Measurements from ENCODE around the gene F2R. TPM values are rescaled to one million over a fixed set of nuclear protein-coding genes. Genes with fewer than 3 reads are reported as not detected.
"Not testable (repeated sequence)": the region's sequence is repeated elsewhere in the genome, so short reads cannot be mapped to it uniquely, and the experiment has no call there.

F2R gene
- total RNA-seq, 1 donor from 2014 or later = 59.2 TPM

GRCh38 chr5:76761118-76761517 is 45.2 kb downstream of the F2R start:
- not testable (repeated sequence) for DNase-seq

DNA sequence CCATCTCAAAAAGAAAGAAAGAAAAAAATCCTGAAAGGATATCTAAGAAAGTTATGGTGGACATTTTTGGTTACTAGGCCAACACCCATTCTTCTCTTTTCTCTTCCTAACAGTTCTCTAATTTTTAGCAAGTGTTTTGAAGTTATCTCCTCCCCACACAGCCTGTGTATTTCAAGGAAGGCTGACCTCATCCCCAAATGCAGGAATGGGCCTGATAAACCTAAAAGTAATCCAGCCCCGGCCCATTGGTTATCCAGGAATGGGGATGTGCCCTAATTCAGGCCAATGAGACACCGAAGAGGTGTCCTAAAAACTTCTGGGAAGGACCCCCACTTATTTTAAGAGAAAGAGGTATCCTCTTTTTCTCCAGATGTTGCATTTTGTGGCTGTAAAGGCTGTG is 46.6 kb downstream of the F2R start:
- no peak for DNase-seq

- no peak for DNase-seq
These were observed 47.2 kb downstream of the F2R start for GRCh38 chr5:76763136-76763535.

DNA sequence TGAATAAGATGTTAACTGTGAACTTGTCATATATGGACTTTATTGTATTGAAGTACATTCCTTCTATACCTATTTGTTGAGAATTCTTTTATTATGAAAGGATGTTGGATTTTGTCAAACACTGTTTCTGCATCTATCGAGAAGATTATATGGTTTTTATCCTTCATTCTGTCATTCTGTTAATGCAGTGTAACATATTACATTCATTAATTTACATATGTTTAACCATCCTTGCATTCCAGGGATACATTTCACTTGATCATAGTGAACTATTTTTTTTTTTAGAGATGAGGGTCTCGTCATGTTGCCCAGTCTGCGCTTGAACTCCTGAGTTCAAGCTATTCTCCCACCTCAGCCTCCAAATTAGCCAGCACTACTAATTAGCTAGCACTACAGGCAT is 48.4 kb downstream of the F2R start:
- no peak for DNase-seq

- DNase-seq = no peak
These were observed 49.3 kb downstream of the F2R start for GRCh38 chr5:76765249-76765648.

DNA sequence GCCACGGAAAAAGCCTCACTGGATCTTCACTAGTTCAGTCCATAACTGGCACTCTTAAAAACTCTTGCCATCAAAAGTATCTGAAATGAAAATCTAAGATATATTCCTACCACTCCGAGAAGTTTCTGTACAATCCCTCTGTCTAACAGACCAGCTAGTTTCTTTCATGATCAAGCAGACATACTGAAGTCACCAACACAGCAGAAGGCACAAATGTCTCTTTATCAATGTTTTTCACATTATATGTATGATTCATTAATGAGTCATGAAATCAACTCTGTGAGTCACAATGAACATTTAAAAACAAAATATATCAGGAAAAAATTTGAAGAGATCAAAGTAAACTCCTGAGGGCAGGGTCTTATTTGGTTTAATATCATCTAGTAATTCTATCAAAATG is 50.8 kb downstream of the F2R start:
- DNase-seq = no peak

- not testable (repeated sequence) for DNase-seq
These were observed 55.1 kb downstream of the F2R start for GRCh38 chr5:76771041-76771440.

DNA sequence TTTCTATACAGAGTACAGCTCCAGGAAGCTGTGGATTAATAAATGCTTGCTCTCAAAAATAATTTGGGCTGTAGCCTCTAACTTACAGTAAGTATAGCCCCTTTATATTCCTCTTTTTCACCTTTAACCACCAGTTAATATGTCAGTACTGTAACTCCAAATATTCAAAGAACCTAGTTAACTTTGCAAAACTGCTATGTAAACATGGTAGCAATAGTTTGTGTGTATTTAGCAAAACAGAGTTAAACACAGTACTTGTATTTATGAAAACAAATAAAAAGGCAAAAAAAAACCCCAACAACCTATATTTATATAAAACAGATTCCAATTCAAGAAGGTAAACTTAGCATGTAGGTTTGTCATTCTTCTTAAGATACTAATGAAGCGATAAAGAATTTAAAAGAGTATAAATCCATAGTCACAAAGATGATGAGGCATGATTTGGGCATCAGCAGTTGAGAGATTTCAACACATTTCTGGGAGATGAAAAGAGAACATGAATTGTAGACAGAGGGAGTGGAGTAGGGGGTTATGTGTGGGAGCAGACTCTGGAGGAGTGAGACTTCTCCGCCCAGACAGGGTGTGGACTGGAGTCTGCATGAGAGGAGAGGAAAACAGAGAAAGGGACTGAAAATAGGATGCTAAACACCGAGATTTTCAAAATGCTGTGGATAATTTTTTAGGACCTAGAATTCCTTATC is 55.9 kb downstream of the F2R start:
- no peak for DNase-seq

DNA sequence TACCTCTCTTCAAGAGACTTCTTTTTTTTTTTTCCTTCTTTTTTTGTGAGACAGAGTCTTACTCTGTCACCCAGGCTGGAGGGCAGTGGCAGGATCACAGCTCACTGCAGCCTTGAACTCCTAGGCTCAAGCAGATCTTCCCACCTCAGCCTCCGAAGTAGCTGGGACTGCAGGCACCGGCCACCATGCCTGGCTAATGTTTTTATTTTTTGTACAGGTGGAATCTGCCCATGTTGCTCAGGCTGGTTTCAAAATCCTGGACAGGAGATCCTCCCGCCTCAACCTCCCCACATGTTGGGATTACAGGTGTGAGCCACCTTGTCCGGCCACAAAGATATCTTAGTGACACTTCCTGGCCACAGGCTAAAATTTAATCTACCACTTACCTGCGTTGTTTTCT is 60.0 kb downstream of the F2R start:
- no peak for DNase-seq

GRCh38 chr5:76776391-76776790 is 60.5 kb downstream of the F2R start:
- no peak for DNase-seq

DNA sequence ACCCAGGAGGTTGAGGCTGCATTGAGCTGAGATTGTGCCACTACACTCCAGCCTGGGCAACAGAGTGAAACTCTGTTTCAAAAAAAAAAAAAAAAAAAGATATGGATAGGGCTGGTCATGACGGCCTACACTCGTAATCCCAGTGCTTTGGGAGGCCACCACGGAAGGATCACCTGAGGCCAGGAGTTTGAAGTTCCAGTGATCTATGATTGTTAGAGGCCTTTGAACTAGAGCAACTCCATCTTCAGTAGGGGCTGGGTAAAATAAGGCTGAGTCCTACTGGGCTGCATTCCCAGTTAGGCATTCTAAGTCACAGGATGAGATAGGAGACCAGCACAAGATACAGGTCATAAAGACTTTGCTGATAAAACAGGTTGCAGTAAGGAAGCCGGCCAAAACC is 64.7 kb downstream of the F2R start:
- not testable (repeated sequence) for DNase-seq

- no peak for DNase-seq
These were observed 65.8 kb downstream of the F2R start for GRCh38 chr5:76781775-76782174.

DNA sequence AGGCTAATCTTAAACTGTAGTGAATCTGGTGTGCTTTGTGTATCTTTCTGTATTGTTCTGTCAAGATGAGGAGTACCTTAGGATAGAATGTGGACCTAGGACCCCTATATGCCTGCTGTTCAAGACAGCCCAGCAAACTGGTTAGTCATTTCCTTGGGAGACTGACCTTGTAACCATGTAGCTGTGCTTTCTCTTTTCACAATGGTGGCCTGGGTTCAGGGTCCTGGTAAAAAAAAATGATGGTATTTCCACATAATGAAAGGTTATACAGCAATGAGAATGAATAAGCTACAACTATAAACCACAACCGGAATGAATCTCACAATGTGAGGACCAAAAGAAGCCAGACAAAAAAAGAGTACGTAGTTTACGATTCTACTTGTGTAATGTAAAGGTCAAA is 66.5 kb downstream of the F2R start:
- DNase-seq = no peak

Small RNA genes lying within 50 kb of the gene (small RNA-seq; reads per million reads assigned to genes)
- gene RF02154 (ENCODE audit: low replicate concordance) (not detected), gene RF02155 (ENCODE audit: low replicate concordance) (not detected)

Other genes starting within 250 kb of the F2R start
- gene F2RL2, start 92.7 kb upstream of the F2R start, total RNA-seq = 12.3 TPM
- 32.4 TPM for gene F2RL1, start 102.9 kb downstream of the F2R start, total RNA-seq
- 0.30 TPM for gene S100Z, start 133.9 kb downstream of the F2R start, total RNA-seq
- gene CRHBP, start 236.9 kb downstream of the F2R start, total RNA-seq = 0.20 TPM

Measured in skin of body (tissue), 3 donors.